A549 treated with dexamethasone at 1 μM for 4 hours (cell line): ENCODE measurements around the gene SLC7A11. TPM values are rescaled to one million over a fixed set of nuclear protein-coding genes. Genes with fewer than 3 reads are reported as not detected.

ENCODE experiments used
- total RNA-seq: library from RNA; stranded (reverse); fragments of 200-300 nt; extraction: Qiagen RNA extraction; gene quantifications from 5 replicates; pipeline ENCODE4 v1.2.3, GENCODE V29; 2022

SLC7A11 gene
- 16.9 to 26.3 TPM (median 19.0 TPM) in 5 replicates for total RNA-seq

GRCh38 chr4:138242076-138242833 lies at the start of gene SLC7A11:
TSS of gene SLC7A11 (minus strand) at chr4:138242349. CDS start at chr4:138242069, 280 bp downstream.

